Mucosa of descending colon (tissue), 3 donors: ENCODE measurements around the gene TEX101. TPM values are rescaled to one million over a fixed set of nuclear protein-coding genes. Genes with fewer than 3 reads are reported as not detected.
A peak's percentile ranks its signal among the peaks of the same experiment; 100 is the strongest.

Experiments used
- ATAC-seq: fragments of 200-7000 bp; cut with Tn5 transposase; one replicate; pipeline ENCODE4 v1.9.1; 2020; ENCODE audit warnings: mild to moderate bottlenecking, moderate library complexity
- DNase-seq, 3 donors: peaks; one replicate each; pipeline ENCODE4 v3.0.0-alpha.2; 2020
- H3K36me3 ChIP-seq: fragments of 200-600 bp; one replicate; pipeline ENCODE4 v1.8.0; 2021; ENCODE audit warnings: low read depth, mild to moderate bottlenecking
- H3K4me1 ChIP-seq: fragments of 200-600 bp; one replicate; pipeline ENCODE4 v1.8.0; 2021; ENCODE audit warnings: low read depth, mild to moderate bottlenecking
- H3K4me3 ChIP-seq: fragments of 200-600 bp; one replicate; pipeline ENCODE4 v1.8.0; 2021; ENCODE audit warnings: mild to moderate bottlenecking
- H3K9me3 ChIP-seq: fragments of 200-600 bp; one replicate; pipeline ENCODE4 v1.8.0; 2021; ENCODE audit warnings: mild to moderate bottlenecking
- intact Hi-C, 2 donors: fragments of 100-400 bp; cut with DNase I in 1 of 2; cut with micrococcal nuclease in 1 of 2; formaldehyde crosslinking; loops; one replicate each; pipeline versions ENCODE4 v1.11.0 to v1.11.1; 2022; cut with DNase I, micrococcal nuclease
- total RNA-seq, 3 donors: library from RNA; stranded (reverse); fragmentation: NEBNext Ultra II Directional in 2 of 3; extraction: Animal tissue kit (Norgen Biotek cat#: 25700) in 2 of 3; gene quantifications; one replicate each; pipeline versions ENCODE4 v1.2.1 to v1.2.4, GENCODE V29; 2021 to 2023
- TF ChIP-seq, protein P1 (sequence below): fragments of 200-600 bp; IDR thresholded peaks from one replicate; pipeline ENCODE4 v1.8.0; 2022; ENCODE audit warnings: antibody characterized with exemption, mild to moderate bottlenecking
- donor health status: DM: no; HTN: no; CAD: no; lungs with moderate emphysema.
- donor health status: DM: no; HTN: no; CAD: no.
- donor health status: DM: no; HTN: yes; CAD: no.

Gene TEX101
- total RNA-seq, 3 donors from 2014 or later = 0.35 TPM; not detected in 2

DNA sequence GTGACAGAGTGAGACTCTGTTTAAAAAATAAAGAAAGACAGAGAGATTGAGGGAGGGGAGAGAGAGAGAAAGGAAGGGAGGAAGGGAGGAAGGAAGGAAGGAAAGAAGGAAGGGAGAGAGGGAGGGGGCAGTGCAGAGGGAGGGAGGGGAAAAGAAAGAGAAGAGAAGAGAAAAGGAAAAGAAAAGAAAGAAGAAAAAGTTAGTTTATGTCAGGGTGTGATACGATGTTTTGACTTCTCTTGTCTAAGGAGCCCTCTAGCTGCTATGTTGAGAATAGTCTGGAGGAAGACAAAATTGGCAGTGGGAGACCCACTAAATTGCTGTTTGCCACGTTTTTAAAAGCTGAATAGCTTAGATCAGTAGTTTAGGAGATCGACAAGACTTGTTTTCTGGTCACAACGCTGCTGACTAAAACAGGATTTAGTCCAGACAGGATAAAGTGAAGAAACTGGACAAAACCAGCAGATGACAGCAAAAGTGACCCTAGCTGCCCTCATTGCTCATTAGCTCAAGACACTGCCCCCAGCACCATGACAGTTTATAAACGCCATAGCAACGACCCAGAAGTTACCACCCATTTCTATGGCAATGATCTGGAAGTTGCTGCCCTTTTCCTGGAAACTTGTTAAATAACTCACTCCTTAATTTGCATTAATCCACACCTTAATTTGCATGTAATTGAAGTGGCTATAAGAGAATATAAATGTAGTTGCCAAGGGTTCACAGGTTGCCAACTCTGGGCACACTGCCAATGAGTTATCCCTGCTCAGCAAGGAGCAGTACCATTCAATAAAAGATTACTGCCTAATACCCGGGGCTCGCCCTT lies 11.1 kb downstream of the TEX101 start:
- intact Hi-C loops = no loop called here
- Histone ChIP-seq H3K4me1 (peaks cover 19% of the 10 kb centered on the region), H3K9me3 (no peaks in the 10 kb centered on the region), H3K4me3 (no peak overlapping the region), H3K36me3 (no peaks in the 10 kb centered on the region)
- peak; percentile 78 to 94 (median 85) for DNase-seq
- TF ChIP-seq, protein P1, sequence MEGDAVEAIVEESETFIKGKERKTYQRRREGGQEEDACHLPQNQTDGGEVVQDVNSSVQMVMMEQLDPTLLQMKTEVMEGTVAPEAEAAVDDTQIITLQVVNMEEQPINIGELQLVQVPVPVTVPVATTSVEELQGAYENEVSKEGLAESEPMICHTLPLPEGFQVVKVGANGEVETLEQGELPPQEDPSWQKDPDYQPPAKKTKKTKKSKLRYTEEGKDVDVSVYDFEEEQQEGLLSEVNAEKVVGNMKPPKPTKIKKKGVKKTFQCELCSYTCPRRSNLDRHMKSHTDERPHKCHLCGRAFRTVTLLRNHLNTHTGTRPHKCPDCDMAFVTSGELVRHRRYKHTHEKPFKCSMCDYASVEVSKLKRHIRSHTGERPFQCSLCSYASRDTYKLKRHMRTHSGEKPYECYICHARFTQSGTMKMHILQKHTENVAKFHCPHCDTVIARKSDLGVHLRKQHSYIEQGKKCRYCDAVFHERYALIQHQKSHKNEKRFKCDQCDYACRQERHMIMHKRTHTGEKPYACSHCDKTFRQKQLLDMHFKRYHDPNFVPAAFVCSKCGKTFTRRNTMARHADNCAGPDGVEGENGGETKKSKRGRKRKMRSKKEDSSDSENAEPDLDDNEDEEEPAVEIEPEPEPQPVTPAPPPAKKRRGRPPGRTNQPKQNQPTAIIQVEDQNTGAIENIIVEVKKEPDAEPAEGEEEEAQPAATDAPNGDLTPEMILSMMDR = no peak
- ATAC-seq = peak; percentile 86

GRCh38 chr19:43429395-43429794 lies 14.7 kb downstream of the TEX101 start:
- Histone ChIP-seq H3K36me3 (no peaks in the 10 kb centered on the region), H3K9me3 (no peaks in the 10 kb centered on the region), H3K4me3 (no peak overlapping the region), H3K4me1 (peaks cover 19% of the 10 kb centered on the region)
- TF ChIP-seq, protein P1 = no peak
- intact Hi-C loops = no loop called here
- ATAC-seq (no peak), DNase-seq (no peak)

DNA sequence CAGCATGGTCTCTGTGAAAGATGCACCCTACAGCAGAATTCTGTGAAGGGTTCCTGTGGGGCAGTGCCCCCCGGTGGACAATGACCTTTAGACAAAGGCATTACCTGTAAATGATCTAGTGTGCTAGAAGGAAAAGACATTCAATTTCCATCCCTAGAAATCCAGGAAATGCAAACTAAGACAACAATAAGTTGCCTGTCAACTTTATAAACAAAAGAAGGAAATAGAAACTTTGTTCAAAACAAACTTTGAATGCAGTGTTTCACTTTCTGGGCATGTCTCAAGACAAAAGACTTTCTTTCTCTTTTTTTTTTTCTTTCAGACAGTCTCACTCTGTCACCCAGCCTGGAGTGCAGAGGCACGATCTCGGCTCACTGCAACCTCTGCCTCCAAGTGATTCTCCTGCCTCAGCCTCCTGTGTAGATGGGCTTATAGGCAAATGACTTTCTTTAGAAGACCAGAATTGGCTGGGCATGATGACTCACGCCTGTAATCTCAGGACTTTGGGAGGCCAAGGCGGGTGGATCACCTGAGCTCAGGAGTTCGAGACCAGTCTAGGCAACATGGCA lies 15.5 kb downstream of the TEX101 start:
- intact Hi-C loops = no loop called here
- no peaks in the 10 kb centered on the region for H3K36me3 ChIP-seq
- H3K9me3 ChIP-seq = no peaks in the 10 kb centered on the region
- no peak for ATAC-seq
- no peak overlapping the region for H3K4me3 ChIP-seq
- peaks cover 19% of the 10 kb centered on the region for H3K4me1 ChIP-seq
- TF ChIP-seq, protein P1 = no peak
- DNase-seq = peak in 1 of 3 donors; percentile 41

- H3K4me1 ChIP-seq = peaks cover 16% of the 10 kb centered on the region
- H3K36me3 ChIP-seq = no peaks in the 10 kb centered on the region
- ATAC-seq (no peak), DNase-seq (no peak)
- no peaks in the 10 kb centered on the region for H3K9me3 ChIP-seq
- intact Hi-C loops = no loop called here
- no peak overlapping the region for H3K4me3 ChIP-seq
- TF ChIP-seq, protein P1 = no peak
These were observed 16.3 kb downstream of the TEX101 start for GRCh38 chr19:43430976-43431375.

DNA sequence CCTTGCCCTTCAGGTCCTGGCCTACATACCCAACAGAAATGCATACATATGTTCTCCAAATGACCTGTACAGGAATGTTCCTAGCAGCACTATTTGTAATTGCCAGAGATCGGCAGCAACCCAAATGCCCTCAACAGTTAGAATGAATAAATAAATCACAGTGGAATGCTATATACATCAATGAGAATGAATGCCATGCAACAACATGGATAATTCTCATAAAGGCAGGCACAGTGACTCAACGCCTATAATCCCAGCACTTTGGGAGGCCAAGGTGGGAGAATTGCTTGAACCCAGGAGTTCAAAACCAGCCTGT lies 18.6 kb downstream of the TEX101 start:
- ATAC-seq (no peak), DNase-seq (no peak)
- peaks cover 7% of the 10 kb centered on the region for H3K4me1 ChIP-seq
- H3K36me3 ChIP-seq = no peaks in the 10 kb centered on the region
- no peak overlapping the region for H3K4me3 ChIP-seq
- TF ChIP-seq, protein P1 = no peak
- intact Hi-C loops = no loop called here
- no peaks in the 10 kb centered on the region for H3K9me3 ChIP-seq
